NCI-H2196 treated with DMSO at 0.1 percent for 48 hours (cell line): ENCODE measurements around the gene KRTAP10-7.
"Not testable (repeated sequence)": the region's sequence is repeated elsewhere in the genome, so short reads cannot be mapped to it uniquely, and the experiment has no call there.

Experiments
- DNase-seq: peaks from one replicate; lab custom pipeline; 2025; ENCODE audit not compliant: unreplicated experiment; lab: John Stamatoyannopoulos, UW

Gene KRTAP10-7

DNA sequence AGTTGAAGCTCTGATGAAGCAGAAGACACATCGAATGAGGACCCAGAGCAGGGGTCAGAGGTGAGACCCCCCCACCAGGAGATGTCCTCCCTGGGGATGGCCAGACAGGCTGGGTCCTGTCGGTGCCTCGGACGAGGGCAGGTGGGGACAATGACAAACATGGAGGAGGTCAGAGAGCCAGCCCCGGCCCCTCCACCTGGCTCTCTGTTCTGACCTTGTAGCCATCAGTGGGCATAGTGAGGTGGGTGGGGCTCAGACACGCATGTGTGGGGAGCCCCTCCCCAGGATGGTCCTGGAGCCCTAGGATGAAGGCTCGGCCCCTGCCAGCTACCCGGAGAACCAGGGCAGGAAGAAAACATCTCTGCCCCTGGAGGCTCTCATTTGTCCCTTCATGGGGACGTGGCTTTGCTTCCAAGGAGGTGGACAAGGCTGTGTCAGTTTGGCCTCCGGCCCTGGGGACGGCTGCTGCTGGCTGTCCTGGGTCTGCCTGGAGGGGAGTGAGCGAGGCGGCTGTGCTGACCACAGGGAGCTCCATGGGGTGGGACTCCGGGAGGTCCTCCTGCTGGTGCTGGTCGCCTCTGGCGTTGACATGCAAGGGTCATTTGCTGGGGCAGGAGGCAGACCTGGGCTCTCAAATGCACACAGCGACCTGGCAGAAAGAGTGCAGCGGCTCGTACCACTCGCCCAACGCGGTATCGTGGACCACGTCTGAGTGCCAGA is 10.7 kb upstream of the KRTAP10-7 start:
- no peak for DNase-seq

DNA sequence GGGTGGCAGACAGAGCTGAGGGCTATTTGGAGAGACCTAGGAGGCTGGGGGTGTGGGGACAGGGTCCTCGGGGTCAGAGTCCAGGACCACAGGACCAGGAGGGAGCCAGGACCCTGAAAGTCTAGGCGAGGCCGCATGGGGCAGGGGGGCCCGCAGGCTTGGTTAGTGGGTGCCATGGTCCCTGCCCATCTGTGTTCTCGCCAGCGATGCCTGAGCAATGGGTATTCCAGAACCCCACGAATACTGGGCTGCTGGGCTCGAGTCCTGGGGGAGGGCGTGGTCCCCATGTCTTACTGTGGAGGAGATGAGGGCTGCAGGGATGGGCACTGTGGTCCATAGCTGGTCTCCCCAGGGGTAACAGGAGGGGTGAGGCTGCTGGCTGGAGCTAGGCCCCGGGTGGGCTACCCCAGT is 10.1 kb upstream of the KRTAP10-7 start:
- DNase-seq: no peak

GRCh38 chr21:44590897-44591800 is 9.2 kb upstream of the KRTAP10-7 start:
- DNase-seq: not testable (repeated sequence)

DNA sequence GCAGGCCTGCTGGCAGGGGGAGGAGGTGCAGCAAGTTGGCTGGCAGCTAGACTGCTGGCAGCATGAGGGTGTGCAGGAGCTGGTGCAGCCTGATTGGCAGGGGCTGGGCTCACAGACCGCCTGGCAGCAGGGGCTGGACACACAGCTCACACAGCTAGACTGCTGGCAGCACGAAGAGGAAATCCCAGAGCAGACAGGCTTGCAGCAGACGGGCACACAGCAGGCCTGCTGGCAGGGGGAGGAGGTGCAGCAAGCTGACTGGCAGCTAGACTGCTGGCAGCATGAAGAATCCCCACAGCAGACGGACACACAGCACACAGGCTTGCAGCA is 8.6 kb upstream of the KRTAP10-7 start:
- DNase-seq: not testable (repeated sequence)

DNA sequence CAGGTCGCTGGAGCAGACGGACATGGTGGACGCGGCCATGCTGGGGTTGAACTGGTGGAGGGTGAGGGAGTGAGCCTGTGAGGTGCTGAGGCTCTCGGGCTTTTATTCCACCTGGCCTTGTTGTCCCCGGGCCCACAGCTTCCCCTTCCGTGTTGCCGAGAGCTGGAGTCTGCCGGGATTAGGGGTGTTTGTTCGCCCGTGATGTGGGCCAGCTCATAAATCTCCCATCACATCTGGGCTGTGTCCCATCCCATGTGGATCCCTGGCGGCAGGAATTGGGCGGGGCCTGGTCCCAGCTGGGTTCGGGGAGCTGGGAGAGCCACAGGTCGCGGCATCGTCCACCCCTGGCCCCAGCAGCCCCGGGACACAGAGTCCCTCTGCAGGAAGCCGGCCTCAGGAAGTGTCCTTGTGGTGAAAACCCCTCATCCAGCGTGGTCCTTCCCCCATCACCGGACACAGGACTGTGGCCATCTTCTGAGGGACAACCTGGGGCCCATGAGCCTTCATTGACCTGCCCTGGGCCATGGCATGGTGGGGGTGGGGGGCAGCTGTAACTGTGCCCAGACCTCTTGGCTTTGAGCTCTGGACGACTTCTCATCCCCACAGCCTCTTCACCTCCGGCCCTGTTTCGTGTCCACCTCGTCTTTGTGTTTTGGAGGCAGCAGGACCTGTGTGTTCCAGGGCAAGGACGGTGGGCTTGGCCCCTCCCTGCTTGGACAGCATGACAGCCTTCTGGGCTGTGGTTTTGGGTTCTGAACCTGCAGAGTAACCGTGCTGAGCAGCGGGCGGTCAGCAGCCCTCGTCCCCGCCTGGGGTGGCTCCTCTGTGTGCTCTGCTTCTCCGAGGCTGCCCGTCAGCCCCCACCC is 7.7 kb upstream of the KRTAP10-7 start, which contains the start of gene KRTAP10-6:
KRTAP10-6 (minus strand) TSS at position 60 of the 866 bp plus-strand sequence; CDS start at position 39, 21 bp downstream.
- DNase-seq: no peak

DNA sequence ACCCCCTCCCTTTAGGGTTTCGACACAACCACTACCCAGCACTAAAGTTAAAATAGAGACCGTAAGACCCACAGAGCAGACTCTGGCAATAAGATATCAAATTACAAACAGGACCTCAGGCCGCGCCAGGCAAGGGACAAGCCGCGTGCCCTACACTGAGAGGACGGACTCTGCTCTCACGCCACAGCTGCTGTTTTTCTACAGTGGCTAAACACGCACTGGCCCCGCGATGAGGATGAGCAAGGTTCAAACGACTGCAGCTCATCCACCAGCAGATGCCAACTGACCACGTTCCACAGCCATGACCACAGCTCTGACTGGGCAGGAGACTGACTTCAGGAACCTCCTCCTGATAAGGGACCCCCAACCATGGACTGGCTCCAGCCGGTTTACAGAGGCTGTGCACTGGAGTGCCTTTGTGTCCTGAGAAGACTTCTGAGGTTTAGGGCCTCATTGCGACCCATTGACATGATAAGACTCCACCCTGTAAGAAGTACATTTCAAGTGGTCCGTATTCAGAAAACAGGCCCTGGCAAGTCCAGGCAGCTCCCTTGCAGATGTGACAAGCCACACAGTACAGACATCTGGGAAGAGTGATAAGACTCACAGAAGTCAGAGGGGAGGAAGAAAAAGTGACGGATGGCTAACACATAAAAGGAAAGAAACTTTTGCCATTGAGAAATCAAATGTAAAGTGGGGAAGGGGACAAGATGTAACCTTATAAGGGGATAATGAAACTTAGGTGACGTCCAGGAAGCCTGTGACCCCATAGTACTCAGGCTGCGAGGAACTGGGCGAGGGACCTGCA is 6.6 kb upstream of the KRTAP10-7 start:
- no peak for DNase-seq

- DNase-seq: no peak
Observed at GRCh38 chr21:44594406-44594916, 5.9 kb upstream of the KRTAP10-7 start.

GRCh38 chr21:44595524-44595923 is 4.9 kb upstream of the KRTAP10-7 start:
- DNase-seq: no peak

DNA sequence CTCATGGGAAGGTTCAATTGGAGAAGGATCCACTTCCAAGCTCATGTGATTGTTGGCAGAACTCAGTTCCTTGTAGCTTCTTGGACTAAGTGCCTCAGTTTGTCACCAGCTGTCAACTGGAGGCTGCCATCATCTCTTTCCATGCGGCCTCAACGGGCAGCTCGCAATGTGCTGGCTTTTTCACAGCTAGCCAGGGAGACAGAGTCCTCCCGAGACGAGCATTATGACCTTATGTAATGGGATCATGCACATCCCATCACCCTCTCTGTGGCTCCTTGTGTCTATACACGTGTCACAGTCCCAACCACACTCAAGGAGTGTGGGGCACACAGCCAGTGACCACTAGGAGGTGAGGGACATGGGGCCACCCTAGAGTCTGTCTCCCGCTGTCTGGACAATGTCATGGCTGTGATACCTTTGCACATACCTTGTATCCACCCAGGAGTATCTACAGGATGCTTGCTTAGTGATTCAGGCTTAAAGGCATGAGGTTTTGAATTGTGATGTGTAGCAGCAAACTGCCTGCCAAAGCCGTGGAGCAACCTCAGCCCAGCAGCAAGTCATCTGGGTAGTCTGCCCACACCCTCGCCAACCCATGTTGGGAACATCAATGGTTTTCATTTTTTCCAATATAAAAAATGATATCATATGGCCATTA is 4.2 kb upstream of the KRTAP10-7 start:
- DNase-seq: no peak

GRCh38 chr21:44598061-44598460 is 2.3 kb upstream of the KRTAP10-7 start:
- DNase-seq: no peak

DNA sequence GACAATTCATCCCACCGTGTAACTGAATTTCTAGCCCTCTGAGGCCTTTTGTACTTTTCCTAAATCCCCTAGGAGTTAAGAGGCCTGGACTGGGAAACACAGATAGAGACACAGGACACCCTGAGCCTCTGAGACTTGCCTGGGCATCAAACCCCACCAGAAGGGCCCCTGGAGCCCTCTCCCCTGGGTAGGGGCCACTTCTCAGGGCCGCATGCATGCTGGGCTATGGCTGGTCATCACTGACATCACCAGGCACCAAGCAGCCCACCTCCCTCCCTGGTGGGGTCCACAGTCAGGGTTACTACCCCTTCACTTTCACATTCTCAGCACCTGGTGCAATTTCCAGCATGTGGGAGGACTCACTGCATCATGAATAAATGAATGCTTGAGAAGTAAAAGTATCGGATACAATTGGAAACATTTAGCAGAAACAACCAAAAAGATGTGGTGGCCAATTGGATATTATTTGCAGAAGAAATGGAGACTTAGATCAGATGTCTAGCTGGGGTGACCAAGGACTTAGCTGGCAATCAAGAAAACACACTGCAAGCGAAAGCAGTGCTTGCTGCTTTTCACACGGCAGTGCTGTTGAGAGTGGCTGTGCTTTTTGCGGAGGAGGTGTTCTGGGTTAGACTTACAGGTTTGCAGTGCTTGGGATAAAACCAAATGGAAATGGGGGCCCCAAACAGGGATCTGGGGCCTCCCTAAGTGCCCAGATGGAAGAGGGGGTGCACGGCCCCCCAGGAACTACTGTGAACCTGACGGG is 950 bp upstream of the KRTAP10-7 start:
- DNase-seq: no peak

GRCh38 chr21:44601091-44601490 is 694 bp downstream of the KRTAP10-7 start:
- DNase-seq: not testable (repeated sequence)

DNA sequence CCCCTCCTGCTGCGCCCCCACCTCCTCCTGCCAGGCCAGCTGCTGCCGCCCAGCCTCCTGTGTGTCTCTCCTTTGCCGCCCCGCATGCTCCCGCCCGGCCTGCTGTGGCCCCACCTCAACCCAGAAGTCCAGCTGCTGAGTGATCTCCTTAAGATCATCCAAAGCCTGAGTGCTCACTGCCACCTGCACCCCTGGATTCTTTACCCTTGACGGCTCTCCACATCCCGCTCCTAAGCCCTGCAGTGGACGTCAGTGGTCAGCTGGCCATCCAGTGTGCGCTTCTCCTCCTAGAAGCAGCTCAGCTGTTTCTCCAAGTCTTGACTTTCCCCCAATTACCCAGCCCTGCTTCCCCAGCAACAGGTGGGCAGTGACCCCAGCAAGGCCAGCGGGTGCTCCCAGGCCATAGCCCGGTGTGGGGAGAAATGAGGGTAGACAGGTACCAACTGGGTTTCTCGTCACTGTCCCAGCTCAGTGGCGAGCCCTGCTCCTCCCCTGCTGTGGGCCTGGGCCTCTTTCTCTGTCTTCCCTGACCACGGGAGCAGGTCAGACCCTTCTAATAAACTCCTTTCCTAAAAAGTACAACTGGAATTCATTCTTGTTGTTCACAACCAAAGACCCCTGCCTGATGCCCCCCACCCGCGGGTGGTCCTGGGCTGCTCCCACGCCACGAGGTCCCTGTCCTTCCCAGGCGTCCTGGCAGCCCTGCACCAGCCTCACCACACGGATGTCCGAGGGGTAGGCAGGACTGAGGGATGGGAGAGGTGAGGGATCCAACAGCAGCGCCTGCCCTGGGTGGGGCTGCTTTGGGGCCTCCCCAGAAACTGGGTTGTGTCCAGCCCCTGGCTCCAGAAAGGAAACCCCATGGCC is 1.4 kb downstream of the KRTAP10-7 start:
- DNase-seq: no peak

DNA sequence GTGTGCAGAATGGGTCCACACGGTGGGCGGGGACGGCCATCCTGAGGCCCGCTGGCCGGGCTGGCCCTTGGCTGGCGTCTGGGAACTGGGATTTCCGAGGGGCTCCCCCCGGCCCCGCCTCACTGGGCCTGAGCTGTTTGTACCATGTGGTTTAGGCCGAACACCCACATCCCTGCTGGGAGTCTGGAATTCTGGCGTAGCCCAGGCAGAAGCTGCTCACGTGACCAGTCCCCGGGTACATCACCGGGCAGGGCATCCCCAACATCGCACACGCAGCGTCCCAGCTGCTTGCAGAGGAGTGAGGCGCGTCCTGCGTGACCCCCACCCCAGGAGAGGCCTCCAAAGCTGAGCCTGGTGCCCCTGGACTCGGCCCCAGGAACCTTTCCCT is 2.1 kb downstream of the KRTAP10-7 start:
- DNase-seq: no peak

GRCh38 chr21:44603109-44603875 is 2.9 kb downstream of the KRTAP10-7 start:
- no peak for DNase-seq

GRCh38 chr21:44603911-44604310 is 3.5 kb downstream of the KRTAP10-7 start:
- no peak for DNase-seq

- no peak for DNase-seq
Observed at GRCh38 chr21:44606495-44606894, 6.1 kb downstream of the KRTAP10-7 start.
